Muscle layer of duodenum (tissue), 2 donors: ENCODE measurements around the gene PTPRN2.
"Not testable (repeated sequence)": the region's sequence is repeated elsewhere in the genome, so short reads cannot be mapped to it uniquely, and the experiment has no call there.

ENCODE experiments used
- H3K27ac ChIP-seq: one replicate; pipeline ENCODE4 v1.7.0; 2013; ENCODE audit warnings: mild to moderate bottlenecking, low read length
- H3K27me3 ChIP-seq: one replicate; pipeline ENCODE4 v1.7.0; 2013; ENCODE audit warnings: low read depth, mild to moderate bottlenecking, control low read depth, low read length
- H3K36me3 ChIP-seq, 2 donors: one replicate each; pipeline ENCODE4 v1.7.0; 2013; ENCODE audit warnings: low read length in 2 of 2, control low read depth in 1 of 2, mild to moderate bottlenecking in 1 of 2; ENCODE audit not compliant: insufficient read depth in 2 of 2, control insufficient read depth in 1 of 2
- H3K4me1 ChIP-seq, 2 donors: one replicate each; pipeline ENCODE4 v1.7.0; 2013; ENCODE audit warnings: low read length in 2 of 2, mild to moderate bottlenecking in 2 of 2, control low read depth in 1 of 2, moderate library complexity in 1 of 2; ENCODE audit not compliant: insufficient read depth in 2 of 2, control insufficient read depth in 1 of 2
- H3K4me3 ChIP-seq, 2 donors: one replicate each; pipeline ENCODE4 v1.7.0; 2013; ENCODE audit warnings: low read length in 2 of 2, low read depth in 1 of 2, mild to moderate bottlenecking in 1 of 2
- H3K9me3 ChIP-seq, 2 donors: one replicate each; pipeline ENCODE4 v1.7.0; 2013; ENCODE audit warnings: low read length in 2 of 2, control low read depth in 1 of 2, mild to moderate bottlenecking in 1 of 2; ENCODE audit not compliant: control insufficient read depth in 1 of 2
- donor health status: healthy.

PTPRN2 gene

DNA sequence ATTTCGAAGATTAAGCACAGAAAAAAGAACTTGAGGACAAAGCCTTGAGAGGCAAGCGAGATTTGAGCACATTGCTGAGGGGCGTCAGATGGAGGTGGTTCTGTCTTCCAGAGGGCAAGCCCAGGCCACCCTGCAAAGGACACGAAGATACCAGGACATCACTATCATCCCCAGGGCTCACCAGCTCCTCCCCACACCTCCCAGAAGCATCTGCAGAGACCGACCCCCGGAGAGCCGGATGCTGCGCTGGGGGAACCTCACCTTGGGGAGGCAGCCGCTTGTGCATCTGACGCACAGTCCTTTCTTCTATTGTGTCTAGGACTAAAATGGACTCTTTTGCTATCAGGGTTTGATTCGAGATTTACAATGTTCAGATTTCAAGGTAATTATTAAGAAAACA lies 991.2 kb downstream of the PTPRN2 start:
- Histone ChIP-seq H3K4me1 (no peaks in the 10 kb centered on the region), H3K9me3 (no peaks in the 10 kb centered on the region), H3K4me3 (no peak overlapping the region), H3K27ac (no peak overlapping the region), H3K36me3 (no peaks in the 10 kb centered on the region), H3K27me3 (no peaks in the 10 kb centered on the region)

DNA sequence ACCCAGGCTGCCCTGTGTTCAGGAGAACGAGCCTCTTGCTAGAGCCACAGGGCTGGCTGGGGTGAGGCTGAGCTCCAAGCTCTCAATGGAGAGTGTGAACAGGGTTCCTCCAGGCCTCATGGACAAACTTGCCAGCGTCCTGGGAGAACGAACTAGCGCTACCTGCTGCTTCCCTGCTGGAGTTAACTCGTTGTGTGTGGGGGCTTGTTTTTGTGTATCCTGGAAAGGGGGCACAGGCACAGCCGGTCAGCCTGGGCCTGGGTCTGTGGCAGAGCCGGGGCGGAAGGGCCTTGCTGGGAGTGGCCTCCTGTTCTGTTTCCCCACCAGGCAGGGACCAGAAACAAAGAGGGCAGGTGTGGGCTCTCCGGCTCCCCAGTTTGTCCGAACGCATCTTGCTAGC lies 991.6 kb downstream of the PTPRN2 start:
- H3K27me3 ChIP-seq = no peaks in the 10 kb centered on the region
- no peak overlapping the region for H3K27ac ChIP-seq
- no peaks in the 10 kb centered on the region for H3K36me3 ChIP-seq
- H3K4me1 ChIP-seq = no peaks in the 10 kb centered on the region
- H3K4me3 ChIP-seq = no peak overlapping the region
- no peaks in the 10 kb centered on the region for H3K9me3 ChIP-seq

DNA sequence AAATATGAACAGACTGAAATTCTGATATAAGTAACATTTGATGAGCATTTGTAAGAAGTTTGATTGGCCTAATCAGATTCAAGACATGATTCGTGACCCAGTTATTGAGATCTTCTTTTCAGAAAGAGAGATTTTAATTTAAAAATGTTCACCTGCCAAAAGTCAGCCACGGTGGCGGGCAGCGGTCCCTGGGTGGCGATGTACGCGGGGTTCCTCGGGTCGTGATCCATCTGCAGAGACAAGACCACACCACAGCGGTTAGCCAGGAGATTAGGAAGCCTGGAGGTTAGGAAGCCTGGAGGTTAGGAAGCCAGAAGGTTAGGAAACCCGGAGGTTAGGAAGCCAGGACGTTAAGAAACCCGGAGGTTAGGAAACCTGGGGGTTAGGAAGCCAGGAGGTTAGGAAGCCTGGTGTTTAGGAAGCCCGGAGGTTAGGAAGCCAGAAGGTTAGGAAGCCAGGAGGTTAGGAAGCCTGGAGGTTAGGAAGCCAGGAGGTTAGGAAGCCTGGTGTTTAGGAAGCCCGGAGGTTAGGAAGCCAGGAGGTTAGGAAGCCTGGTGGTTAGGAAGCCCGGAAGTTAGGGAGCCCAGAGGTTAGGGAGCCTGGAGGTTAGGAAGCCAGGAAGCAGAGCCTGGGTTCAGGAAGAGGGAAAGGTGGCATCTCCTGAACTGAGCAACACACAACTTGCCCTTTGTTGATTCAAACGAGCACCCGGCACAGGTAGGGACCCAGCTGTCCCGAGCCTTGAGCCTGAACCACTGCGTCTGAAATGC lies 992.4 kb downstream of the PTPRN2 start:
- Histone ChIP-seq H3K4me1 (no peaks in the 10 kb centered on the region), H3K27ac (no peak overlapping the region), H3K36me3 (no peaks in the 10 kb centered on the region), H3K27me3 (no peaks in the 10 kb centered on the region), H3K4me3 (no peak overlapping the region), H3K9me3 (no peaks in the 10 kb centered on the region)

DNA sequence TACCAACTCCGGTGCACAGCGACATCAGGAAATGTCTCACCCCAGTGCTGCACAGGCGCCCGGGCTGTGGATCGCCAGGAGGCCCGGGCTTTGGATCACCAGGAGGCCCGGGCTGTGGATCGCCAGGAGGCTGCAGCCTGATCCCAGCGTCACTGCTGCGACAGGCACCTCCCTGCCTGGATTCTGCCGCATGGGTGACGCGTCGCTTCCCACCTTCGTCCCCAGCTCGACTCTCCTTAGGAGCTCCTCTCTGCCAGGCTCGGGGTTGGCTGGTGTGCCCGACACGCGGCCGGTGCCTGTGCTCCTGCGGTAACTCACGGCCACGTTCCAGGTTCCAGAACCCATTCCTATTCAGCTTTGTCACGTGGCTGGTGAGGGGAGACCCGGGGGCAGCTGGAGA lies 993.3 kb downstream of the PTPRN2 start:
- Histone ChIP-seq H3K9me3 (no peaks in the 10 kb centered on the region), H3K27ac (no peak overlapping the region), H3K27me3 (no peaks in the 10 kb centered on the region), H3K4me1 (no peaks in the 10 kb centered on the region), H3K36me3 (no peaks in the 10 kb centered on the region), H3K4me3 (no peak overlapping the region)

DNA sequence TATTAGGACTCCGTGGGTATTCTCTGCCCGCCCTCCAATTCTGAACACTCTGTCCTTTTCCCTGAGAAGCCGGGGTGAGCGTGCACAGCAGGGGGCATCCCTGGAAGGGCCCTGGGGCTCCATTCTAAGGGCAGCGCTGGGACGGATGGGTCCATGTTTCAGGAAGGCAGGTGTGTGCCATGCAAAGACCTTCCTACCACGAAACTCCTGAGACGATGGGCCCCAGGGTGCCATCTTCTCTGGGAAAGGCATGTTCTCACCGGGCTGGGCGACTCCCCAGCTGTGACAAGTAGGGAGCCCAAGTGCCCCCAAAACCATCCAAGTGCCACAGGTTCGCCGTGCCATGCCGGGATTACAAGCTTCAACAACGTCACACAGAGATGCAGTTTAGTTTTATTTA lies 994.1 kb downstream of the PTPRN2 start:
- no peak overlapping the region for H3K27ac ChIP-seq
- H3K27me3 ChIP-seq = no peaks in the 10 kb centered on the region
- H3K36me3 ChIP-seq = no peaks in the 10 kb centered on the region
- H3K4me1 ChIP-seq = no peaks in the 10 kb centered on the region
- no peaks in the 10 kb centered on the region for H3K9me3 ChIP-seq
- no peak overlapping the region for H3K4me3 ChIP-seq

DNA sequence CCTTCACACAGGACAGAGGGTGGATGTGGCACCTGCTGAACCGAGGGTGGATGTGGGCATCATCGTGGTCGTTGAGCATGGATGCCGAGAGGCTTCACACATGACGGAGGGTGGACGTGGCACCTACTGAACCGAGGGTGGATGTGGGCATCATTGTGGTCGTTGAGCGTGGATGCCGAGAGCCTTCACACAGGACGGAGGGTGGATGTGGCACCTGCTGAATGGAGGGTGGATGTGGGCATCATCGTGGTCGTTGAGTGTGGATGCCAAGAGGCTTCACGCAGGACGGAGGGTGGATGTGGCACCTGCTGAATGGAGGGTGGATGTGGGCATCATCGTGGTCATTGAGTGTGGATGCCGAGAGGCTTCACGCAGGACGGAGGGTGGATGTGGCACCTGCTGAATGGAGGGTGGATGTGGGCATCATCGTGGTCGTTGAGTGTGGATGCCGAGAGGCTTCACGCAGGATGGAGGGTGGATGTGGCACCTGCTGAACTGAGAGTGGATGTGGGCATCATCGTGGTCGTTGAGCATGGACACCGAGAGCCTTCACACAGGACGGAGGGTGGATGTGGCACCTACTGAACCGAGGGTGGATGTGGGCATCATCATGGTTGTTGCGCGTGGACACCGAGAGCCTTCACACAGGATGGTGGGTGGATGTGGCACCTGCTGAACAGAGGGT lies 994.8 kb downstream of the PTPRN2 start:
- not testable (repeated sequence) for H3K9me3 ChIP-seq, H3K4me3 ChIP-seq, H3K27ac ChIP-seq, H3K27me3 ChIP-seq, H3K36me3 ChIP-seq, H3K4me1 ChIP-seq

DNA sequence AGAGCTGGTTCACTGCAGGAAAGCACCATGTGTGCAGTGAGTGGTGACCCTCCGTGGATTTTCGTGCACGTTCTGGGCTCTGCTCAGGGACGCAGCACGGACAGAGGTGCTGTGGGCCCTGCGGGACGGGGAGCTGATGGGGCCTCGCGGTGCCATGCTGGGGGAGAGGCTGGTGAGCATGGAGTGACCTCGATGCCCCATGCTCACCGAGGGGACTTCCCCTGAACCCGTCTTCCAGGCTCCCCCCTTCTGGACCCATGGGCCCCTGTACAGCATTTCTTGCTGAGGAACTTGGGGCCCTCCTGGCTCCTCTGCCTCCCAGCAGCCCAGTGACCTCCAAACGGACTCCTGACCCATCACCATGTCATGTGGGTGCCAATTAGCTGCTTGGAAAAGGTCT lies 997.1 kb downstream of the PTPRN2 start:
- Histone ChIP-seq H3K4me3 (no peak overlapping the region), H3K4me1 (no peaks in the 10 kb centered on the region), H3K27me3 (no peaks in the 10 kb centered on the region), H3K9me3 (peaks cover 3 to 4% of the 10 kb centered on the region in 2 donors), H3K27ac (no peak overlapping the region), H3K36me3 (no peaks in the 10 kb centered on the region)

DNA sequence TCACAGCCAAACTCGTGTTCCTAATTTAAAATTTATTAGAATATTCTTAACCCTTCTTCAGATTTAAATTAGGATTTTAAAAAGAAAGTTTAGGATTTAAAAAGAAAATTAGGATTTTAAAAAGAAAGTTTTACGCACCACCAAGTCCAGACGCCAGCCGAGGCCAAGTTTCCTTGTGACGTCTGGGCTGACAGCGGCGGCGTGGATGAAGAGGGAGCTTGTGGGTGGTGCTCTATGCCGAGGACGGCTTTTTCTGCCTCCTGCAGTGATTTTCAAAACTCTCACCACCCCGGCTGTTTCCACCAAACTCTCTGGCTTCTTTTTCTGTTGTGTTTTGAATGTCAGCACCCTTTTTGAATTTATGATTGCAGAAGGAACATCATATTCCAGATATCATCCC lies 997.9 kb downstream of the PTPRN2 start:
- H3K4me3 ChIP-seq = no peak overlapping the region
- H3K4me1 ChIP-seq = no peaks in the 10 kb centered on the region
- no peaks in the 10 kb centered on the region for H3K27me3 ChIP-seq
- peaks cover 7 to 10% of the 10 kb centered on the region in 2 donors for H3K9me3 ChIP-seq
- H3K36me3 ChIP-seq = no peaks in the 10 kb centered on the region
- no peak overlapping the region for H3K27ac ChIP-seq

DNA sequence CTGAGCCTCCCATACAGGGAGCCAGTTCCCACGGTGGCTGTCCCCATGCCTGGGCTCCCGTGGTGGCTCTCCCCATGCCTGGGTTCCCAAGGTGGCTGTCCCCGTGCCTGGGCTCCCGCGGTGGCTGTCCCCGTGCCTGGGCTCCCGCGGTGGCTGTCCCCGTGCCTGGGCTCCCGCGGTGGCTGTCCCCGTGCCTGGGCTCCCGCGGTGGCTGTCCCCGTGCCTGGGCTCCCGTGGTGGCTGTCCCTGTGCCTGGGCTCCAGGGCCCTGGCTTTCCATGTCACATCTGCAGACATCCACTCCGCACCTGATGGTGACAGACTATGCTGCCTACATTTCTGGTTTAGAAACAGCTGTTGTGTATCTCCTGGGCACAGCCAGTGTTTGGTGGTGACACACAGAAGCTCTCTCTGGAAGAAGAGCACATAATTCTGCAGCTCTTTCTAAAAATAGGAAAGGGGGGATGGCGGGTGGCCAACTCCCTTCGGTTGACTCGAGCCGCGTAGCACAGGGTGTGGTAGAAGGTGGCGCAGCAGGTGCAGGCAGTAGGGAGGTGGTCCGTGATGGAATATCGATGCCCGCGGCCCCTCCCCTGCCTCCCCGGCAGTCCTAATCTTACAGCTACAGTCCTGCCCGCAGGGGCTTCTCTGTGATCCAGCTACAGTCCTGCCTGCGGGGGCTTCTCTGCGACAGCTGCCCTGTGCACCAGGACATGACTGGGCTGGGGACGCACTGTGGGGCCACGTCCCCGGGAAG lies 999.6 kb downstream of the PTPRN2 start:
- Histone ChIP-seq H3K36me3 (no peaks in the 10 kb centered on the region), H3K27ac (no peak overlapping the region), H3K4me3 (no peak overlapping the region), H3K9me3 (peaks cover 7 to 10% of the 10 kb centered on the region in 2 donors), H3K4me1 (no peaks in the 10 kb centered on the region), H3K27me3 (no peaks in the 10 kb centered on the region)

DNA sequence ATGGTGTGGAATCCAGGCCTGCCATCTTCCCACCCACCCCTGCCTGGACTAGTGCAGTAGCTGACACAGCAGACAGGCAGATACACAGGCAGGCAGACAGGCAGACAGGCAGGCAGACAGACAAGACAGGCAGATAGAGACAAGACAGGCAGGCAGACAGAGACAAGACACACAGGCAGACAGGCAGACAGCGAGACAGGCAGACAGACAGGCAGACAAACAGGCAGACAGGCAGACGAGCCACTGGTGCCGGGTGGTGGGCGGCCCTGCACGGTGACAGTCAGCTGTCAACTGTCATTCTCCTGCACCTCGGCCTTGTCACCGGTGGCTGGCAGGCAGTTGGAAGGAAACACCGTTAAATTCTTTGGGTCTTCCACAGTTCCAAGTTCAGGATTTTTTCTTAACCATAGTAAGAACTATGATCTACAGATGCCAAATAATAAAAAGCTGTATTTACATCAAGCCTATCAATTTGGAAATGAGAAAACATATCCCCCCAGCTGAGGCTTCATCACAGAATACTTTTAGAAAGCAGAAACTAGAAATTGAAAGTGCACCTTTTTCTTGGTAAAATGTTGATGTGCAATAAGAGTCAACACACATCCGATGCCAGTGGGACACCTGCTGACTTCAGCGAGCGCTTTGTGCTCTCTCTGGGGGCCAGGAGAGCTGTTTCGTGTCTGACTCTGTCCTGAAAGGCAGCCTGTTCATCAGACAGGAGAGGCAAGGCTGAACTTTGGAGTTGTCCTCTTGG lies 1000.4 kb downstream of the PTPRN2 start:
- Histone ChIP-seq H3K9me3 (peaks cover 7 to 10% of the 10 kb centered on the region in 2 donors), H3K4me3 (no peak overlapping the region), H3K27me3 (no peaks in the 10 kb centered on the region), H3K36me3 (no peaks in the 10 kb centered on the region), H3K27ac (no peak overlapping the region), H3K4me1 (no peaks in the 10 kb centered on the region)

DNA sequence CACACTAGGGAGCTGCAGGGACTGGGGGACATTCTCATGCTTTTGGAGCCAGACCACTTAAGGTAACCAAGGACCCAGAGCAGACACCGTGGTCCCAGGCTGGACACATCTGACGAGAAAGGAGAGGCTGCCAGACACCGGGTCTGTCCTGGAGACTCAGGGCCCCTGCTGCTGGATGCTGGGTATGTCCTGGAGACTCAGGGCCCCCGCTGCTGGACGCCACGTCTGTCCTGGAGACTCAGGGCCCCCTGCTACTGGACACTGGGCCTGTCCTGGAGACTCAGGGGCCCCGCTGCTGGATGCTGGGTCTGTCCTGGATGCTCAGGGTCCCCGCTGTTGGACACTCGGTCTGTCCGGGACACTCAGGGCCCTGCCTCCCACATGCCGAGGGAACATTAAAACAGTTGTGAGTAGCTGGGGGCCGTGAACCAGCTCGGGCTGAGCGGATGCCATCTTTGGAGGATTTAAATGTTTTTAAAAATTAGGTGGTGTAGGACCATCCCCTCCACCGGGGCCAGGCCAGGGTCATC lies 1001.1 kb downstream of the PTPRN2 start:
- peaks cover 7 to 10% of the 10 kb centered on the region in 2 donors for H3K9me3 ChIP-seq
- H3K36me3 ChIP-seq = no peaks in the 10 kb centered on the region
- no peaks in the 10 kb centered on the region for H3K27me3 ChIP-seq
- H3K27ac ChIP-seq = no peak overlapping the region
- no peaks in the 10 kb centered on the region for H3K4me1 ChIP-seq
- H3K4me3 ChIP-seq = no peak overlapping the region
